Endothelial cell of umbilical vein (primary cell): Measurements from ENCODE around the gene ANGEL1. TPM values are rescaled to one million over a fixed set of nuclear protein-coding genes. Genes with fewer than 3 reads are reported as not detected.

Source experiments
- BruUV-seq: library from RNA; stranded (reverse); fragments of 400-500 nt; replicated peaks from 2 replicates; lab custom pipeline; 2021; lab: Mats Ljungman, UMichigan
- CTCF ChIA-PET: fragments of 300-600, 350-600 bp; sonication (Branson Sonifier 250); formaldehyde crosslinking; loops from one replicate; lab custom pipeline; 2021; ENCODE audit warnings: antibody characterized with exemption, inconsistent platforms; lab: Charles Lee
- POLR2A ChIA-PET: fragments of 300-600, 350-600 bp; sonication (Branson Sonifier 250); formaldehyde crosslinking; loops from one replicate; lab custom pipeline; 2021; ENCODE audit warnings: antibody characterized with exemption, inconsistent platforms; lab: Charles Lee
- DNase-seq: peaks from one replicate; pipeline ENCODE4 v3.0.0-alpha.2; 2011; ENCODE audit warnings: low read depth, low spot score
- FAIRE-seq: peaks from 2 replicates; lab custom pipeline; 2011; peaks lifted over from hg19 to GRCh38; lab: Jason Lieb, UNC
- H2AFZ ChIP-seq: 2 replicates; pipeline ENCODE4 v1.6.0; 2012; ENCODE audit warnings: low read depth, low read length, control low read depth, inconsistent platforms
- H3K27ac ChIP-seq: 2 replicates; pipeline ENCODE4 v1.5.1; 2011; ENCODE audit warnings: low read depth, mild to moderate bottlenecking, control low read depth, low read length, moderate library complexity; ENCODE audit not compliant: insufficient read depth
- H3K27me3 ChIP-seq, 2 experiments: 2 replicates each; pipeline versions ENCODE4 v1.6.0 to v1.6.1; 2011; ENCODE audit warnings: low read length in 2 of 2, mixed read lengths in 1 of 2; ENCODE audit not compliant: control insufficient read depth in 2 of 2, insufficient read depth in 2 of 2
- H3K36me3 ChIP-seq, 2 experiments: 2 replicates in 1 of 2; 3 replicates in 1 of 2; pipeline ENCODE4 v1.5.1; 2011; ENCODE audit warnings: low read length in 2 of 2, mild to moderate bottlenecking in 1 of 2, moderate library complexity in 1 of 2; ENCODE audit not compliant: control insufficient read depth in 2 of 2, insufficient read depth in 2 of 2; ENCODE audit errors: extremely low read depth in 1 of 2
- H3K4me1 ChIP-seq: 3 replicates; pipeline ENCODE4 v1.5.1; 2011; ENCODE audit warnings: mild to moderate bottlenecking, low read length; ENCODE audit not compliant: control insufficient read depth, insufficient read depth; ENCODE audit errors: extremely low read depth
- H3K4me2 ChIP-seq: 2 replicates; pipeline ENCODE4 v1.6.1; 2011; ENCODE audit warnings: low read length, control low read depth, mixed read lengths; ENCODE audit not compliant: insufficient read depth
- H3K4me3 ChIP-seq, 3 experiments: fragments of 200-600 bp in 1 of 3; sonication (generic), shearing (Covaris generic) in 1 of 3; replicated peaks in 1 of 3; 2 replicates each; pipeline ENCODE4 v1.5.1; 2011 to 2016; ENCODE audit warnings: control low read depth in 3 of 3, low read length in 3 of 3, mild to moderate bottlenecking in 2 of 3, inconsistent platforms in 1 of 3, low read depth in 1 of 3, moderate library complexity in 1 of 3; ENCODE audit not compliant: insufficient read depth in 1 of 3
- H3K79me2 ChIP-seq: 2 replicates; pipeline ENCODE4 v1.6.0; 2012; ENCODE audit warnings: low read length, inconsistent platforms; ENCODE audit not compliant: control insufficient read depth, insufficient read depth
- H3K9ac ChIP-seq: replicated peaks from 2 replicates; pipeline ENCODE3; 2011; ENCODE audit warnings: low read length, control low read depth; ENCODE audit not compliant: insufficient read depth; ENCODE audit errors: extremely low read depth
- H3K9me1 ChIP-seq: replicated peaks from 3 replicates; pipeline ENCODE4 v1.6.0; 2011; ENCODE audit warnings: mild to moderate bottlenecking, low read length; ENCODE audit not compliant: control insufficient read depth, insufficient read depth; ENCODE audit errors: extremely low read depth
- H3K9me3 ChIP-seq: replicated peaks from 2 replicates; pipeline ENCODE4 v1.5.1; 2012; ENCODE audit warnings: low read length, inconsistent platforms; ENCODE audit not compliant: control insufficient read depth, insufficient read depth
- H4K20me1 ChIP-seq: replicated peaks from 2 replicates; pipeline ENCODE3; 2011; ENCODE audit warnings: mild to moderate bottlenecking, low read length; ENCODE audit not compliant: control insufficient read depth, insufficient read depth; ENCODE audit errors: extremely low read depth
- EZH2 ChIP-seq: IDR thresholded peaks from 2 replicates; pipeline ENCODE4 v1.6.1; 2012; ENCODE audit warnings: borderline replicate concordance, low read depth, mild to moderate bottlenecking, moderate library complexity, low read length, inconsistent platforms; ENCODE audit not compliant: severe bottlenecking
- FOS ChIP-seq: IDR thresholded peaks from 2 replicates; pipeline ENCODE4 v1.6.1; 2011; ENCODE audit warnings: mild to moderate bottlenecking, low read length, moderate library complexity, borderline replicate concordance; ENCODE audit not compliant: insufficient read depth
- GATA2 ChIP-seq: IDR thresholded peaks from 2 replicates; pipeline ENCODE4 v1.7.0; 2011; ENCODE audit warnings: low read depth, mild to moderate bottlenecking, moderate library complexity, mixed read lengths, low read length; ENCODE audit not compliant: insufficient read length, insufficient read depth
- JUN ChIP-seq: IDR thresholded peaks from 2 replicates; pipeline ENCODE4 v1.6.1; 2011; ENCODE audit warnings: borderline replicate concordance, low read depth; ENCODE audit not compliant: insufficient read length, insufficient read depth
- MAX ChIP-seq: IDR thresholded peaks from 2 replicates; pipeline ENCODE4 v1.6.1; 2011; ENCODE audit not compliant: insufficient read depth, insufficient read length
- MYC ChIP-seq: IDR thresholded peaks from one replicate; pipeline ENCODE4 v1.6.1; 2011; ENCODE audit warnings: mild to moderate bottlenecking, low read depth, low read length
- POLR2A ChIP-seq: IDR thresholded peaks from 2 replicates; pipeline ENCODE4 v1.6.1; 2012; ENCODE audit warnings: low read depth, mild to moderate bottlenecking, control low read depth, low read length
- POLR2AphosphoS5 ChIP-seq: IDR thresholded peaks from 2 replicates; pipeline ENCODE4 v1.6.1; 2012; ENCODE audit warnings: low read depth, mild to moderate bottlenecking, control low read depth, low read length, moderate library complexity; ENCODE audit not compliant: insufficient read depth
- dilution Hi-C: fragments of 300-500 bp; cut with MboI; formaldehyde crosslinking; loops from one replicate; pipeline ENCODE4 v1.15.0; 2019; ENCODE audit warnings: low sequenced_read_pairs; ENCODE audit not compliant: extremely low pct_ligation_motif_present
- intact Hi-C: fragments of 100-400 bp; cut with micrococcal nuclease; formaldehyde crosslinking; loops from one replicate; pipeline ENCODE4 v1.10.0; 2022
- polyA plus RNA-seq, 4 experiments: library from polyadenylated mRNA; depleted of rRNA in 3 of 4; stranded (reverse) in 3 of 4; unstranded in 1 of 4; fragments of >200 nt; gene quantifications; 2 replicates each; pipeline versions ENCODE4 v1.2.1 to v1.2.3, GENCODE V29; 2011 to 2012; ENCODE audit warnings: missing spikeins in 1 of 4
- total RNA-seq: library from RNA; stranded (reverse); gene quantifications from 2 replicates; pipeline ENCODE4 v1.2.3, GENCODE V29; 2021
- TF ChIP-seq, protein P1 (sequence below), 2 donors: IDR thresholded peaks; 1 replicate in 1 of 2; 2 replicates in 1 of 2; pipeline ENCODE4 v1.5.1; 2011; ENCODE audit warnings: low read length in 2 of 2, mild to moderate bottlenecking in 2 of 2, moderate library complexity in 2 of 2, control low read depth in 1 of 2, inconsistent platforms in 1 of 2, low read depth in 1 of 2; ENCODE audit not compliant: insufficient read depth in 1 of 2; ENCODE audit errors: extremely low read depth in 1 of 2

ANGEL1 gene
- total and polyA plus RNA-seq, 2 donors (not counting 3 experiments of a cell fraction or from before 2014, with no cell fraction given): 14.8 to 22.0 TPM

- ChIA-PET CTCF (interaction anchor here (1.2 kb wide), 1 partner anchor 11 kb away, joined by 3 read pairs; no protein-coding TSS in a partner anchor), POLR2A (no interaction called here)
- H3K4me3 ChIP-seq: no peak overlapping the region
- peaks cover 3 to 5% of the 10 kb centered on the region in 2 experiments for H3K27me3 ChIP-seq
- no peak overlapping the region for H2AFZ ChIP-seq
- no peaks in the 10 kb centered on the region for H3K9me3 ChIP-seq
- peaks cover 12% of the 10 kb centered on the region for H3K4me1 ChIP-seq
- no peak overlapping the region for H3K9ac ChIP-seq
- BruUV-seq: no TSS peak
- intact Hi-C loops: loop anchor here (5.0 kb wide), 1 partner anchor 49 kb away; the partner anchor contains the start of gene ANGEL1
- FAIRE-seq: no peak
- H3K4me2 ChIP-seq: no peak overlapping the region
- H4K20me1 ChIP-seq: no peaks in the 10 kb centered on the region
- TF ChIP-seq, protein P1, sequence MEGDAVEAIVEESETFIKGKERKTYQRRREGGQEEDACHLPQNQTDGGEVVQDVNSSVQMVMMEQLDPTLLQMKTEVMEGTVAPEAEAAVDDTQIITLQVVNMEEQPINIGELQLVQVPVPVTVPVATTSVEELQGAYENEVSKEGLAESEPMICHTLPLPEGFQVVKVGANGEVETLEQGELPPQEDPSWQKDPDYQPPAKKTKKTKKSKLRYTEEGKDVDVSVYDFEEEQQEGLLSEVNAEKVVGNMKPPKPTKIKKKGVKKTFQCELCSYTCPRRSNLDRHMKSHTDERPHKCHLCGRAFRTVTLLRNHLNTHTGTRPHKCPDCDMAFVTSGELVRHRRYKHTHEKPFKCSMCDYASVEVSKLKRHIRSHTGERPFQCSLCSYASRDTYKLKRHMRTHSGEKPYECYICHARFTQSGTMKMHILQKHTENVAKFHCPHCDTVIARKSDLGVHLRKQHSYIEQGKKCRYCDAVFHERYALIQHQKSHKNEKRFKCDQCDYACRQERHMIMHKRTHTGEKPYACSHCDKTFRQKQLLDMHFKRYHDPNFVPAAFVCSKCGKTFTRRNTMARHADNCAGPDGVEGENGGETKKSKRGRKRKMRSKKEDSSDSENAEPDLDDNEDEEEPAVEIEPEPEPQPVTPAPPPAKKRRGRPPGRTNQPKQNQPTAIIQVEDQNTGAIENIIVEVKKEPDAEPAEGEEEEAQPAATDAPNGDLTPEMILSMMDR (IDR thresholded peaks at IDR 0.05; ENCODE audit: extremely low read depth in 1 of 2, insufficient read depth in 1 of 2, low read depth in 1 of 2, low read length in 2 of 2): no peak
- TF ChIP-seq JUN (no peak), POLR2AphosphoS5 (no peak), MYC (no peak), GATA2 (no peak), POLR2A (no peak), MAX (no peak), FOS (no peak), EZH2 (no peak)
- dilution Hi-C loops: no loop called here
- H3K36me3 ChIP-seq: no peaks in the 10 kb centered on the region
- DNase-seq: no peak
- no peak overlapping the region for H3K27ac ChIP-seq
- H3K9me1 ChIP-seq: no peaks in the 10 kb centered on the region
- H3K79me2 ChIP-seq: no peaks in the 10 kb centered on the region
Observed at GRCh38 chr14:76861574-76862255, 49.0 kb upstream of the ANGEL1 start.
